ENCODE data around the gene PTGER2.

Gene PTGER2

GRCh38 chr14:52360831-52361230, 46.7 kb downstream of the PTGER2 start:
- TF ChIP-seq CTCF (IDR thresholded peaks at IDR 0.05; ENCODE audit: borderline replicate concordance, extremely low read depth, low read length, poor library complexity, severe bottlenecking): no peak
- no peak for TF ChIP-seq EZH2 (IDR thresholded peaks at IDR 0.05; ENCODE audit: borderline replicate concordance, low read depth, low read length, severe bottlenecking)
- ATAC-seq (ENCODE audit: insufficient read depth, low read depth): no peak

GRCh38 chr14:52363041-52363704, 49.1 kb downstream of the PTGER2 start:
- Histone ChIP-seq H3K79me2 (ENCODE audit: insufficient read depth, low read length) (no peaks in the 10 kb centered on the region), H3K27ac (ENCODE audit: low read length) (no peak overlapping the region), H3K4me3 (ENCODE audit: low read depth in 1 of 2, low read length in 2 of 2) (no peak overlapping the region), H3K27me3 (ENCODE audit: insufficient read depth, low read length, poor library complexity) (no peaks in the 10 kb centered on the region), H3K4me1 (ENCODE audit: insufficient read depth, low read length) (no peaks in the 10 kb centered on the region; the same call in none of the 2 replicates), H3K9me3 (ENCODE audit: insufficient read depth, low read length, severe bottlenecking) (no peaks in the 10 kb centered on the region), H3K36me3 (ENCODE audit: insufficient read depth, low read length) (no peaks in the 10 kb centered on the region), H3K9ac (ENCODE audit: low read depth, low read length) (no peak overlapping the region), H3K4me2 (ENCODE audit: insufficient read depth, low read length) (no peak overlapping the region), H4K20me1 (ENCODE audit: insufficient read depth, low read length) (no peaks in the 10 kb centered on the region), H2AFZ (ENCODE audit: low read depth, low read length) (no peak overlapping the region)
- TF ChIP-seq EZH2 (IDR thresholded peaks at IDR 0.05; ENCODE audit: borderline replicate concordance, low read depth, low read length, severe bottlenecking) (no peak), CTCF (IDR thresholded peaks at IDR 0.05; ENCODE audit: borderline replicate concordance, extremely low read depth, low read length, poor library complexity, severe bottlenecking) (no peak)
- no peak for ATAC-seq (ENCODE audit: insufficient read depth, low read depth)
- no peak for DNase-seq

More at GRCh38 chr14:52360831-52361230, 46.7 kb downstream of the PTGER2 start:
- Histone ChIP-seq H3K9me3 (ENCODE audit: insufficient read depth, low read length, severe bottlenecking) (no peaks in the 10 kb centered on the region), H3K79me2 (ENCODE audit: insufficient read depth, low read length) (no peaks in the 10 kb centered on the region), H3K9ac (ENCODE audit: low read depth, low read length) (no peak overlapping the region), H3K4me2 (ENCODE audit: insufficient read depth, low read length) (no peak overlapping the region), H4K20me1 (ENCODE audit: insufficient read depth, low read length) (no peaks in the 10 kb centered on the region), H2AFZ (ENCODE audit: low read depth, low read length) (no peak overlapping the region; the same call in 1 of the 2 replicates), H3K4me1 (ENCODE audit: insufficient read depth, low read length) (peaks cover 4% of the 10 kb centered on the region), H3K27ac (ENCODE audit: low read length) (no peak overlapping the region), H3K27me3 (ENCODE audit: insufficient read depth, low read length, poor library complexity) (no peaks in the 10 kb centered on the region), H3K36me3 (ENCODE audit: insufficient read depth, low read length) (no peaks in the 10 kb centered on the region), H3K4me3 (ENCODE audit: low read depth in 1 of 2, low read length in 2 of 2) (no peak overlapping the region)
- no peak for DNase-seq

- DNase-seq: no peak
- no peak for TF ChIP-seq CTCF (IDR thresholded peaks at IDR 0.05; ENCODE audit: borderline replicate concordance, extremely low read depth, low read length, poor library complexity, severe bottlenecking)
- TF ChIP-seq EZH2 (IDR thresholded peaks at IDR 0.05; ENCODE audit: borderline replicate concordance, low read depth, low read length, severe bottlenecking): no peak
Observed at GRCh38 chr14:52363961-52364360, 49.8 kb downstream of the PTGER2 start.

More at GRCh38 chr14:52363961-52364360, 49.8 kb downstream of the PTGER2 start:
- no peaks in the 10 kb centered on the region for H4K20me1 ChIP-seq (ENCODE audit: insufficient read depth, low read length)
- H3K36me3 ChIP-seq (ENCODE audit: insufficient read depth, low read length): no peaks in the 10 kb centered on the region
- H3K9ac ChIP-seq (ENCODE audit: low read depth, low read length): no peak overlapping the region
- H3K4me1 ChIP-seq (ENCODE audit: insufficient read depth, low read length): no peaks in the 10 kb centered on the region; the same call in none of the 2 replicates
- H3K4me2 ChIP-seq (ENCODE audit: insufficient read depth, low read length): no peak overlapping the region
- H3K4me3 ChIP-seq (ENCODE audit: low read depth in 1 of 2, low read length in 2 of 2): no peak overlapping the region
- no peaks in the 10 kb centered on the region for H3K9me3 ChIP-seq (ENCODE audit: insufficient read depth, low read length, severe bottlenecking)
- H3K79me2 ChIP-seq (ENCODE audit: insufficient read depth, low read length): no peaks in the 10 kb centered on the region
- no peak for ATAC-seq (ENCODE audit: insufficient read depth, low read depth)
- H3K27me3 ChIP-seq (ENCODE audit: insufficient read depth, low read length, poor library complexity): no peaks in the 10 kb centered on the region
- H3K27ac ChIP-seq (ENCODE audit: low read length): no peak overlapping the region
- H2AFZ ChIP-seq (ENCODE audit: low read depth, low read length): no peak overlapping the region
